ENCODE data around the gene OR4D11.
"Not testable (repeated sequence)": the region's sequence is repeated elsewhere in the genome, so short reads cannot be mapped to it uniquely, and the experiment has no call there.

Gene OR4D11

GRCh38 chr11:59503276-59503675 lies at the start of gene OR4D11:
TSS of gene OR4D11 (plus strand) at chr11:59503576. CDS start at chr11:59503576, 0 bp downstream.
- no peak for DNase-seq

DNA sequence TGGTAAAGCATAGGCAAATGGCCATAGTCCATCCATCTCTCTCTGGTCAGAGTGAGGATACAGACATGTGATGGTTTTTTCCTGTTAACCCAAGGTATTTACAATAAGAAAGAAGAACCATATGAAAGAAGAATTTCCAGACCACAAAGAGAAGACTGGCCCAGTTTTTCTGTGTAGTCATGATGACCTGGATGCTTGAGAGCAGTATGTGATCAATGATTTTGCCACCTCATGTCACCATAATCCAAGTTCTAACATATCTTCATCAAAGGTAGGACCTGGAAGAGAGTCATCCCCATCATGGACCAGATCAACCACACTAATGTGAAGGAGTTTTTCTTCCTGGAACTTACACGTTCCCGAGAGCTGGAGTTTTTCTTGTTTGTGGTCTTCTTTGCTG lies 46.7 kb upstream of the OR4D11 start, which contains the start of gene OR4D6:
Gene OR4D6 (plus strand): TSS at position 301 of the 400 bp plus-strand sequence. CDS start 0 bp downstream, at position 301.
- no peak for DNase-seq

DNA sequence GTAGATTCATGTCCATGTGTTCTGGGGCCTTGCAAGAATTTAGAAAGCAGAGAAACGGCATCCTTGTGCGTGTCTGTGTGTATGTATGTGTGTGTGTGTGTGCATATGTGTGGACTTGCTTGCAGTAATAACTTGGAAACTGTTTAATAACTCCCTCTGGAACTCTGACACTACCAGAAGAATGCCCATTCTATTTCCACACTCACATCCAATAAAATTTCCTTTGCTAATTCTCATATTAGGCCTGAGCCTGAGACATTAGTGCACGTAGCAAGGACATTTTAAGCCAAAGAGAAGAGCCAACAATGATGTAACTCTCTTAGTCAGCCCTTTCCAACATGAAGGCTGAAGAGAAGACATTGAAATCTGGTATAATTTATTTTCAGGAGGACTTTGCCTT lies 43.5 kb upstream of the OR4D11 start:
- no peak for DNase-seq

GRCh38 chr11:59463190-59463641 lies 40.2 kb upstream of the OR4D11 start:
- peak; percentile 4 for DNase-seq

GRCh38 chr11:59473015-59473414 lies 30.4 kb upstream of the OR4D11 start, which contains the start of gene OR4D10:
TSS of gene OR4D10 (plus strand) at chr11:59473315. CDS start at chr11:59477430, 4,115 bp downstream.
- DNase-seq, result no peak

DNA sequence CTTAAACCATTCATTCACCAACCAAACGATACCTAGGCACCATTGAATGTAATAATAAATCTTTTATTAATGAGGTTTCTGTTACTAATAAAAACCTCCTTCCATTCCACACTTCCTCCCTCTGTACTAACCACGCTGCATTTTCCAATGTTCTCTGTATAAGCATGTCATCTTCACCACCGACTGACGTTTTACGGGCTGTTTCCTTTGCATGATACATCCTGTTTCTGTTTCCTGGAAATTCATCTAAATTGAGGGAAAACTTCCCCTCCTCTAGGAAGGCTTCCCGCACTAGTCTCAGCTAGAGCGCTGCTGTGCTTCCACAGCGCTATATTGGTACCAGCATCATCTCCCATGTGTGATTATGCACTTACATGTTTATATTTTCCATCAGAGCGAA lies 28.2 kb upstream of the OR4D11 start:
- no peak for DNase-seq

- no peak for DNase-seq
Measured at GRCh38 chr11:59479906-59480305, 23.5 kb upstream of the OR4D11 start.

DNA sequence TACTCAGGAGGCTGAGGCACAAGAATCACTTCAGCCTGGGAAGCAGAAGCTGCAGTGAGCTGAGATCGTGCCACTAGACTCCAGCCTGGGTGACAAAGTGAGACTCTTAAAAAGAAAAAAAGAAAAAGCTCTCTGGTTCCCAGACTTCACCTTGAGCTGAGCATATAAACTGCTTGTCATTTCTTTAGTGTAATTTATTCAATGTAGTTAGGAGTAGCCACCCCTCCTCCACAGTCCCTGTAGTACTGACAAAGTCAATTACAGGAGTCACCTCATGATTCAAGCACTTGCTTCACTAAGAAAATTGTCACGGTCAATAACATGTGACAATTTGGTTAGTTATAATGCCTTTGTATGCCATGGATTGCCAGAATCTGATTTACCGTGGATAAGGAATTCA lies 23.0 kb upstream of the OR4D11 start:
- DNase-seq, result no peak

- no peak for DNase-seq
Measured at GRCh38 chr11:59501931-59502330, 1.4 kb upstream of the OR4D11 start.

DNA sequence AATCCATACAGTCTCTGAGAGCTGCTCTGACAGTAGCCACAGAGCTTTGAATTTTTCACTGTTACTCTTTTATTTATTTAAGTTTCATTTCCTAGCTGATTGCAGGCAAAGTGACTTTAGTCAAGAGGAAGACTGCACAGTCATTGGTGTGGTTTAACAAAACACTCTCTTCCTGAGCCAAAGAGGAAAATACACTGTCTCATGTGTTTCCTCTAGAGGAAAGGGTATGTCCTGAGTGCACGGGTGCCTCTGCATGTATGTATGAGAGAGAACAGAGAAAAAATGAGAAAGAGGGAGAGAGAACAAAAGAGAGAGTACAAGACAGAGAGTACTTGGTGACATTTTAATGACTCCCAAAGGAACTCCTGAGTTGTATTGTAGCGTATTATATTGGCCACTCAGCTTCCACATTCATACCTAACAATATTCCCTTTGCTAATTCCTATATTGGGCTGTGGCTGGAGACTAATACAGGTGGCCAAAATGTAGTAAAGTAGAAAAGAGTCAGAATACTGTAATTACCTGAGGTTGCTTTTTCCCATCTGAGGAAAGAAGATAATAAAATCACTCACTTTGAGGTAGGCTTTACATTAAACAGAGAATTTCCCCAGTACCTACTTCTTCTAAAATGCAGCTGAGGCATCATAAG lies 7.7 kb downstream of the OR4D11 start, which contains the start of gene OR4D9:
Gene OR4D9 (plus strand): TSS at position 599 of the 649 bp plus-strand sequence. CDS start 3,374 bp downstream, outside the sequence.
- no peak for DNase-seq

DNA sequence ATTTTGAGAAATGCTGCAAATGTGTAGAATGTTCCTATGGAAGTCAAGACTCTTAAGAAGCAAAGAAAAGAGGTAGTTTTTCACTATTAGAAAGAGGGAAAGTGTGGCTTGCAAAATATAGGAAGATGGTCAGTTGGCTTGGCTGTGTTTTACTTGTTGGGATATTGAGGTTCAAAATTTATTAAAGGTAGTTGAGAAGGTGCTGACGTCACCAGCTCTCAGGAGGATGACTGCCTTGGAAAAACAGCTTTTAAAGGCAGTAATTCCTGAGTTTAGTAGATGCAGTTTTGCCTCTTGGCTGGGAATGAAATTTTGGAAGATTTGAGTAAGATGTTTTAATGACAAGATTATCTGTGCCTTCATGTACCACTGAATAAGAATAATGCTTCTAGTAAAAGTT lies 8.3 kb downstream of the OR4D11 start:
- no peak for DNase-seq

DNA sequence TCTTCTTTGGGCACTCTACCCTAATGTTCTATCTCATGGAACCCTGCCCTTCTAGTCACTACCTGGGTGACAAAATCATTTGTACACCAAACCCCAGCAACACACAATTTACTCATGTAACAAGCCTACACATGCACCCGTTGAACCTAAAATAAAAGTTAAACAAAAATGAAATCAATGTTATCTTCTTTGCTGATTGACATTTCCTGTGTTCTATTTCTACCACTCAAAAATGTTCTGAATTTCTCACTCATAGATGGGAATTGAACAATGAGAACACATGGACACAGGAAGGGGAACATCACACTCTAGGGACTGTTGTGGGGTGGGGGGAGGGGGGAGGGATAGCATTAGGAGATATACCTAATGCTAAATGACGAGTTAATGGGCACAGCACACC lies 16.8 kb downstream of the OR4D11 start:
- DNase-seq, result not testable (repeated sequence)

DNA sequence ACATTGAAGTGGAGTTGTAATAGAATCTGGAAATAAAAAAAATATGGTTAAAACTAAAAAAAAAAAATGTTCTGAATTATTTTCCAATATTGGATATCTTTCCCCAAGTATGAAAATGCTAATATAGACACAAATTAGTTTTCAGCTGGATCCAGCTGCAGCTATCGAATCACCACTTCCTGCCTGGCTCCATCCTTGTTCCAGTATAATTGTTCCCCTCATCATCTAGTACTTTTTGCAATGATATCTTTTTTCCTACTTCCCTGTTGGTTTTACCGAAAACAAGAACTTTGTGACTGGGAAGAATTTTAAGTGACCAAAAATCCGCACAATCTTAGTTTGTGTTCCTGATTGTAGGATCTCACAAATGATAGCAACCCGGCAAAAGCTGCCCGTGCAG lies 17.4 kb downstream of the OR4D11 start:
- no peak for DNase-seq

- DNase-seq, result no peak
Measured at GRCh38 chr11:59523541-59523940, 20.2 kb downstream of the OR4D11 start.

DNA sequence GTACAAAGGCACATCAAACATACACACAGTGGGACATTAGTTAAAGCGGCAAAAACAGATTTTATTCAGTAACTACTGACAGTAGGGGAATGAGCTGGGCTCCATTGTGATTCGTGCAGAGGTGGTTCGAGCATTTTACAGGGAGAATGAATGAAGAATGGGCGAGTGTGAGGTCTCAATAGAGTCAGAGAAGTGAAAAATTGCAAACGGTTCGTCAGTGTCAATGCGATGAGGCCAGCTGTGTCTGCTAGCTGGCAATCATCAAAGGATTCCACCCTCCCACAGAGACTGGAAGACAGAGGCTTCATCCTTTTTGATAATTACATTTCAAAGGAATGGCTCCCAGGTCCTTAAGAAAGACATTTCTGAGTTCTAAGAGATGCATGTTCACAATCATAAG lies 25.3 kb downstream of the OR4D11 start:
- DNase-seq, result no peak

GRCh38 chr11:59532620-59533019 lies 29.2 kb downstream of the OR4D11 start:
- DNase-seq, result no peak

GRCh38 chr11:59534676-59535075 lies 31.3 kb downstream of the OR4D11 start:
- no peak for DNase-seq

DNA sequence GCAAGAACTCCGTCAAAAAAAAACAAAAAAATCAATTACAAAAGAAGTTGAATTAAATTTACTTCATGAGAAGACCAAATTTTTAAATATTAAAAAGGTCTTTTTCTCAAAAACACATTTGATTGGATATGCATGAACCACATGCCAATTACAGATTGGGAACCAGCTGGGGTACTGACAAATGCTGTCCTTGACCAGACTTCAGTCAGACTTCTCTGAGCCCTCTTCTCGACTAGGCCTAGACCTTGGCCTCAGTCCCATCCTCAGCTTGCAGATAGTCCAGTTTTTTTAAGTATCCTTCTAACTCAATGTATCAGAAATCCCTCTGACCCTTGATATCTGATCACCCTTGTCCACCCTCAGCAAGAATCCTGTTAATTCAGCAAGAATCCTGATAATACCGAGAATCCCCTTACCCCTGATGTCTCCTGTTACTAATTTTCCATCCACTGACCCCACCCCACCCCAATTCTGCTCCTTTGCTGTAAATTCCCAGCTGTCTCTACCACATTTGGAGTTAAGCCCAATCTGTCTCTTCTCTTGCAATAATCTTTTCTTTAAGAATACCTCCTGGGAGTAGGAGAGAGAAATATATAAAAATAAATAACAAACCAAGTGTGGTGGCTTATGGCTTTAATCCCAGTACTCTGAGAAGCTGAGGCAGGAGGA lies 38.9 kb downstream of the OR4D11 start:
- no peak for DNase-seq

DNA sequence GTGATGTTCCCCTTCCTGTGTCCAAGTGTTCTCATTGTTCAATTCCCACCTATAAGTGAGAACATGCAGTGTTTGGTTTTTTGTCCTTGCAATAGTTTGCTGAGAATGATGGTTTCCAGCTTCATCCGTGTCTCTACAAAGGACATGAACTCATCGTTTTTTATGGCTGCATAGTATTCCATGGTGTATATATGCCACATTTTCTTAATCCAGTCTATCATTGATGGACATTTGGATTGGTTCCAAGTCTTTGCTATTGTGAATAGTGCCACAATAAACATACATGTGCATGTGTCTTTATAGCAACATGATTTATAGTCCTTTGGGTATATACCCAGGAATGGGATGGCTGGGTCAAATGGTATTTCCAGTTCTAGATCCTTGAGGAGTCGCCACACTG lies 40.3 kb downstream of the OR4D11 start:
- not testable (repeated sequence) for DNase-seq

GRCh38 chr11:59544869-59545178 lies 41.4 kb downstream of the OR4D11 start:
- DNase-seq, result no peak

DNA sequence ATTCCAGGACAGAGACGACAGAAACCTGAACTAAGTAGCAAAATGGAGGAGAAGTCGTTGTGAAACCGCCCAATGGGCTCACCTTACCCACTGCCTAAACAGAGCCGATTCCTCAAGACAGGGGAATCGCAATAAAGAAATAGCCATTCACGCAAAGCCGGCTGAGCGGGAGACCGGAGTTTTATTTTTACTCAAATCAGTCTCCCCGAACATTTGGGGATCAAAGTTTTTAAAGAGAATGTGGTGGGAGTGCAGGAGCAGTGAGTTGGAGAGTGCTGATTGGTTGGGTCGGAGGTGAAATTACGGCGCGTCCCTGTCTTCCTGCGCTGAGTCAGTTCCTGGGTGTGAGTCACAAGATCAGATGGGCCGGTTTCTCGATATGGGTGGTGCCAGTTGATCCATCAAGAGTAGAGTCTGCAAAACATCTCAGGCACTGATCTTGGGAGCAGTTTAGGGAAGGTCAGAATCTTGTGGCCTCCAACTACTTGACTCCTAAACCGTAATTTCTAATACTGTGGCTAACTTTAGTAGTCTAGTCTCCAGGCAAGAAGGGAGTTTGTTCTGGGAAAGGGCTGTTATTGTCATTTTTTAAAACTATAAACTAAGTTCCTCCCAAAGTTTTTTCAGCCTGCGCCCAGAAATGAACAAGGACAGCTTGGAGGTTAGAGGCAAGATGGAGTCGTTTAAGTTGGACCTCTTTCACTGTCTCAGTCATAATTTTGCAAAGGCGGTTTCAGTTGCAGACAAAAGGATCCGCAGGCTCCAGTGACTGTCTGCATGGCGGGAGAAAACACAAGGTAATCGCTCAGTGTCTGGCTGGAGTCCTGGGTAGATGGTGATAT lies 42.0 kb downstream of the OR4D11 start:
- DNase-seq, result peak; percentile 85

DNA sequence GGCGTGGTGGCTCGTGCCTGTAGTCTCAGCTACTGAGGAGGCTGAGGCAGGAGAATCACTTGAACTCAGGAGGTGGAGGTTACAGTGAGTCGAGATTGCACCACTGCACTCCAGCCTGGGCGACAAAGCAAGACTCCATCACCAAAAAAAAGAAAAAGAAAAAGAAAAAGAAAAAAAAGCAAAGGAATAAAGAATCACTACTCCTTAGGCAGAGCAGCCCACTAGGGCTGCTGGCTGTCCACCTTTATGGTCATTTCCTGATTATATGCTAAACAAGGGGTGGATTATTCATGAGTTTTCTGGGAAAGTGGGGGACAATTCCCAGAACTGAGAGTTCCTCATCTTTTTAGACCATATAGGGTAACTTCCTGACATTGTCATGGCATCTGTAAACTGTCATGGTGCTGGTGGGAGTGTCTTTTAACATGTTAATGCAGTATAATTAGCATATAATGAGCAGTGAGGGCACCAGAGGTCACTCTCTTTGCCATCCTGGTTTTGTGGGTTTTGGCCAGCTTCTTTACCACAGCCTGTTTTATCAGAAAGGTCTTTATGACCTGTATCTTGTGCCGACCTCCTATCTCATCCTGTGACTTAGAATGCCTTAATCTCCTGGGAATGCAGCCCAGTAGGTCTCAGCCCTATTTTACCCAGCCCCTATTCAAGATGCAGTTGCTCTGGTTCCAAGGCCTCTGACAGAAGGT lies 44.4 kb downstream of the OR4D11 start:
- not testable (repeated sequence) for DNase-seq

GRCh38 chr11:59548309-59548656 lies 44.9 kb downstream of the OR4D11 start:
- no peak for DNase-seq
